C4-2B (cell line): ENCODE data around the gene ZNF655.

Experiments
- ZFX ChIP-seq: fragments of 450-650 bp; IDR thresholded peaks from 2 replicates; pipeline ENCODE4 v1.6.1; 2017
- TF ChIP-seq, protein P1 (sequence below): fragments of 450-650 bp; conservative IDR thresholded peaks from 2 replicates; pipeline ENCODE4 v1.5.1; 2017; ENCODE audit warnings: mild to moderate bottlenecking

DNA sequence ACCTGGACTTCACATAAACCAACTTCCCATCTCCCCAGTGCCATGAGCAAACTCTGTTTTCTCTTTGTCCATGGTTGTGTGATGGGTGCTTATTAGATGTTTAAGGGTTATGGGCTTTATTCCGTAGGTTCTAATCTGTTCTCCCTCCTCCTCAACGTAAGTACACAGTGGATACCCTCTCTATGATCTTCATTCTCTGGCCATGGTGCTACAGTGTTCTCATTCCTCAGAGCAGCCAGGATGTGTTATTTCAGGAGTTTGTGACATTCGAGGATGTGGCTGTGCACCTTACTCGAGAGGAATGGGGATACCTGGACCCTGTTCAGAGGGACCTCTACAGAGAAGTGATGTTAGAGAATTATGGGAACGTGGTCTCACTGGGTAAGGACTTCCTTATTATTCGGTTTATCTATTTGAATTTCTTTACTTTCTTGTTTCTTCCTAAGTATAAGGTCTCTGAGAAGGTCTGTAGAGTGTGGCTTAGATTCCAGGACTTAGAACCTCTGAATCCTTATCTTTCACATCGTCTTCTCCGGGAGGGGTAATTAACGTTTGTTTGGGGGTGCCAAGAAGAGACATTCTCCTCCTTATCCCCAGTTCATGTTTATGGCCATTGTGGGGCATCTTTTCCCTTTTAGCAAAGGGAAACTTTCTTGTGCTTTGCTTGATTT, 3.8 kb downstream of the ZNF655 start:
- TF ChIP-seq, protein P1, sequence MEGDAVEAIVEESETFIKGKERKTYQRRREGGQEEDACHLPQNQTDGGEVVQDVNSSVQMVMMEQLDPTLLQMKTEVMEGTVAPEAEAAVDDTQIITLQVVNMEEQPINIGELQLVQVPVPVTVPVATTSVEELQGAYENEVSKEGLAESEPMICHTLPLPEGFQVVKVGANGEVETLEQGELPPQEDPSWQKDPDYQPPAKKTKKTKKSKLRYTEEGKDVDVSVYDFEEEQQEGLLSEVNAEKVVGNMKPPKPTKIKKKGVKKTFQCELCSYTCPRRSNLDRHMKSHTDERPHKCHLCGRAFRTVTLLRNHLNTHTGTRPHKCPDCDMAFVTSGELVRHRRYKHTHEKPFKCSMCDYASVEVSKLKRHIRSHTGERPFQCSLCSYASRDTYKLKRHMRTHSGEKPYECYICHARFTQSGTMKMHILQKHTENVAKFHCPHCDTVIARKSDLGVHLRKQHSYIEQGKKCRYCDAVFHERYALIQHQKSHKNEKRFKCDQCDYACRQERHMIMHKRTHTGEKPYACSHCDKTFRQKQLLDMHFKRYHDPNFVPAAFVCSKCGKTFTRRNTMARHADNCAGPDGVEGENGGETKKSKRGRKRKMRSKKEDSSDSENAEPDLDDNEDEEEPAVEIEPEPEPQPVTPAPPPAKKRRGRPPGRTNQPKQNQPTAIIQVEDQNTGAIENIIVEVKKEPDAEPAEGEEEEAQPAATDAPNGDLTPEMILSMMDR = no peak
- TF ChIP-seq ZFX = no peak
